ENCODE data around the gene RDX.

Gene RDX

DNA sequence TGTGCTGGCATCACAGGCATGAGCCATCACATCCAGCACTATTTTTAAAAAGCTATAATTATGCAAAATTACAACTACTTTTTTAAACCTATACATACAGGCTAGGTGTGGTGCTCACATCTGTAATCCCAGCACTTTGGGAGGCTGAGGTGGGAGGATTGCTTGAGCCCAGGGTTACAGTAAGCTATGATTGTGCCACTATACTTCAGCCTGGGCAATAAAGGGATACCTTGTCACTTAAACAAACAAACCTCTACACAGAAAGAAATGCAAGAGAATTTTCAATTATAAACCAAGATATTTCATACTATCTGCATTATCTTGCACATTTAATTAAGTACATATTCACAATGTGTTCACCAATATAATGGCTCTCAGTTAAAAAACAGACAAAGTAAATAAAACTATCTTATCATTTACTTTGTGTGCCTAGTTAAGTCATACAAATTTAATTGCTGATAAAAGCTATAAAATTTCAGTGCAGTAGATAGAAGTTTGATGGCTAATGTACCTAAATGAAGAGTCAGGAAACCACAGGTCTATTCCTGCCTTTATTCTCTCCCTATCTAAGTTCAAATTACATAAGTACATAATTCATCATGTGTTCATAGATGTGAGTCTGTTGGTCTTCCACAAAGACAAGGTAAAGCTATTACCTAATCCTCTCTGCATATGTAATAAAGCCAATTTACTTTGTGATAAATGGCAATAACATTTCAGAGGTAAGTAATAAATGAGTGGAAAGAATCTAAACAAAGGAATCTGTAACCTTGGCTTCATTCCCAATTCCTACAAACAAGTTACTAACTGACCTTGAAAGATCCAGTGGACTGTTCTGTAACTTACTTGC is 9.0 kb upstream of the RDX start:
- TF ChIP-seq, protein P1, sequence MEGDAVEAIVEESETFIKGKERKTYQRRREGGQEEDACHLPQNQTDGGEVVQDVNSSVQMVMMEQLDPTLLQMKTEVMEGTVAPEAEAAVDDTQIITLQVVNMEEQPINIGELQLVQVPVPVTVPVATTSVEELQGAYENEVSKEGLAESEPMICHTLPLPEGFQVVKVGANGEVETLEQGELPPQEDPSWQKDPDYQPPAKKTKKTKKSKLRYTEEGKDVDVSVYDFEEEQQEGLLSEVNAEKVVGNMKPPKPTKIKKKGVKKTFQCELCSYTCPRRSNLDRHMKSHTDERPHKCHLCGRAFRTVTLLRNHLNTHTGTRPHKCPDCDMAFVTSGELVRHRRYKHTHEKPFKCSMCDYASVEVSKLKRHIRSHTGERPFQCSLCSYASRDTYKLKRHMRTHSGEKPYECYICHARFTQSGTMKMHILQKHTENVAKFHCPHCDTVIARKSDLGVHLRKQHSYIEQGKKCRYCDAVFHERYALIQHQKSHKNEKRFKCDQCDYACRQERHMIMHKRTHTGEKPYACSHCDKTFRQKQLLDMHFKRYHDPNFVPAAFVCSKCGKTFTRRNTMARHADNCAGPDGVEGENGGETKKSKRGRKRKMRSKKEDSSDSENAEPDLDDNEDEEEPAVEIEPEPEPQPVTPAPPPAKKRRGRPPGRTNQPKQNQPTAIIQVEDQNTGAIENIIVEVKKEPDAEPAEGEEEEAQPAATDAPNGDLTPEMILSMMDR (conservative IDR thresholded peaks at IDR 0.05; ENCODE audit: low read depth, low read length): no peak
- no peak overlapping the region for H3K4me3 ChIP-seq (ENCODE audit: low read depth, low read length)
- peak; percentile 47 for DNase-seq (ENCODE audit: low read depth)

DNA sequence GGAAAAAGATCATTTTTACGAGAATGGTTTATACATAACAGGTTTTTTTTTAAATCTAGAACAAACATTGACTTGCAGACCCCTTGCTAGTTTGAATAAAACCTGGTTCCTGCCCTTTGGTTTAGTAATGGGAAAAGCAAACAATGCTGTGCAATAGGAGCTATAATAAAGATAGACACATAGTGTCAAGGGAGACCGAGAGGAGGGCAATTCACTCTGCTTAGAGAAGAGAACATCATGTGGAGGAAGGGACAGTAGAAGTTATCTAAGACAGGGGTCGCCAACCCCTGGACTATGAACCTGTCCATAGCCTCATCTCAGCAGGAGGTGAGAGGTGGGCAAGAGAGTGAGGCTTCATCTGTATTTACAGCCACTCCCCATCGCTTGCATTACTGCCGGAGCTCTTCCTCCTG is 7.0 kb upstream of the RDX start:
- H3K4me3 ChIP-seq (ENCODE audit: low read depth, low read length): no peak overlapping the region
- no peak for DNase-seq (ENCODE audit: low read depth)
- TF ChIP-seq, protein P1 (conservative IDR thresholded peaks at IDR 0.05; ENCODE audit: low read depth, low read length): no peak

DNA sequence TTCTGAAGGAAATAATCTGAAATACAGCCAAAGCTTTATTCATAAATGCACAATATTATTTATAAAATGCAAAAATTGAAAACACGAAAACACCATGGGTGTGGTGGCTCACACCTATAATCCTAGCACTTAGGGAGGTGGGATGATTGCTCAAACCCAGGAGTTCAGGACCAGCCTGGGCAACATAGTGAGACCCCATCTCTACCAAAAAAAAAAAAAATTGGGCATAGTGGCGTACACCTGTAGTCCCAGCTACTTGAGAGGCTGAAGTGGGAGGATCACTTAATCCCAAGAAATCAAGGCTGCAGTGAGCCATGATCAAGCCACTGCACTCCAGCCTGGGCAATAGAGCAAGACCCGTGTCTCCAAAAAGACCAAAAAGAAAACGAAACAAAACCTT is 5.2 kb upstream of the RDX start:
- no peak overlapping the region for H3K4me3 ChIP-seq (ENCODE audit: low read depth, low read length)
- no peak for DNase-seq (ENCODE audit: low read depth)
- TF ChIP-seq, protein P1 (conservative IDR thresholded peaks at IDR 0.05; ENCODE audit: low read depth, low read length): no peak

DNA sequence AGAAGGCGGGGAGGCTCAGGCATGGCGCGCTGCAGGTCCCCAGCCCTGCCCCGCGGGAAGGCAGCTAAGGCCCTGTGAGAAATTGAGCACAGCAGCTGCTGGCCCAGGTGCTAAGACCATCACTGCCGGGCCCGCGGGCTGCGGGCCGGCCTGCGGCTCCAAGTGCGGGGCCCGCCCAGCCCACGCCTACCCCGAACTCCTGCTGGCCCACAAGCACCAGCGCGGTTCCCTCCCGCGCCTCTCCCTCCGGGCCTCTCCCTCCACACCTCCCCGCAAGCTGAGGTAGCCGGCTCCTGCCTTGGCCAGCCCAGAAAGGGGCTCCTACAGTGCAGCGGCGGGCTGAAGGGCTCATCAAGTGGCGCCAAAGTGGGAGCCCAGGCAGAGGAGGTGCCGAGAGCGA is 4.6 kb upstream of the RDX start:
- no peak overlapping the region for H3K4me3 ChIP-seq (ENCODE audit: low read depth, low read length)
- TF ChIP-seq, protein P1 (conservative IDR thresholded peaks at IDR 0.05; ENCODE audit: low read depth, low read length): no peak
- no peak for DNase-seq (ENCODE audit: low read depth)

DNA sequence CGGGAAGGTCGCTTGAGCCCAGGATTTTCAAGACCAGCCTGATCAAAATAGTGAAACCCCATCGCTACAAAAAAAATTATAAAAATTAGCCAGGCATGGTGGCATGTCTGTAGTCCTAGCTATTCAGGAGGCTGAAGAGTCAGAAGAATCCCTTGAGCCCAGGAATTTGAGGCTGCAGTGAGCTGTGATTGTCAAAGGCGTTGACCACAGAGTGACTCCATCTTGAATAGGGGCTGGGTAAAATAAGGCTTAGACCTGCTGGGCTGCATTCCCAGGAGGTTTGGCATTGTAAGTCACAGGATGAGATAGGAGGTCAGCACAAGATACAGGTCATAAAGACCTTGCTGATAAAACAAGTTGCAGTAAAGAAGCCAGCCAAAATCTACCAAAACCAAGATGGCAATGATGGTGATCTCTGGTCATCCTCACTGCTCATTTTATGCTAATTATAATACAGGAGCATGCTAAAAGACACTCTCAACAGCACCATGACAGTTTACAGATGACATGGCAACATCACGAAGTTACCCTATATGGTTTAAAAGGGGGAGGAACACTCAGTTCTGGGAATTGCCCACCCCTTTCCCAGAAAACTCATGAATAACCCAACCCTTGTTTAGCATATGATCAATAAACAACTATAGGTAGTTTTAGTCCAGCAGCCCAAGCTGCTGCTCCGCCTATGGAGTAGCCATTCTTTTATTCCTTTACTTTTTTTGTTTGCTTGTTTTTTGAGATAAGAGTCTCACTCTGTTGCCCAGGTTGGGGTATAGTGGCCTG is 2.8 kb upstream of the RDX start:
- no peak for DNase-seq (ENCODE audit: low read depth)
- TF ChIP-seq, protein P1 (conservative IDR thresholded peaks at IDR 0.05; ENCODE audit: low read depth, low read length): no peak
- H3K4me3 ChIP-seq (ENCODE audit: low read depth, low read length): no peak overlapping the region

DNA sequence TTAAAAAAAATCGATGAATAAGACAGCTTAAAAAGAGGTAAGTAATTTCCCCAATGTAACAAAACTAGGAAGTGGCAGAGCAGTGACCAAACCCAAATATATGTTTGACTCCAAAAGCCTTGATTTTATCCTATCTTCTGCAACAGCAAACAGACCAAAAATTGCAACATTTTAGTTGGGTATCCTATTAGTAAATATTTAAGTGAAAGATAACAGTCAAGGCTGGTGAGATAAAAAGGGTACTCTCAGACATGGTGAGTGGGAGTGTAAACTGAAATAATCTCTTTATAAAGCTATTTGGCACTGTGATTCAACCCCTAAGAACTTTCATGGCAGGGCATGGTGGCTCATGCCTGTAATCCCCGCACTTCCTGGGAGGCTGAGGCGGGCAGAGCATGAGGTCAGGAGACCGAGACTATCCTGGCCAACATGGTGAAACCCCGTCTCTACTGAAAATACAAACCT is 1.9 kb upstream of the RDX start:
- TF ChIP-seq, protein P1 (conservative IDR thresholded peaks at IDR 0.05; ENCODE audit: low read depth, low read length): no peak
- no peak overlapping the region for H3K4me3 ChIP-seq (ENCODE audit: low read depth, low read length)
- DNase-seq (ENCODE audit: low read depth): no peak

All from choroid plexus epithelial cell (primary cell).